CD4-positive, CD25-positive, alpha-beta regulatory T cell (primary cell): ENCODE results near the gene NTMT1. TPM values are rescaled to one million over a fixed set of nuclear protein-coding genes. Genes with fewer than 3 reads are reported as not detected.

ENCODE experiments used
- ATAC-seq, 2 donors: fragments of 150-1000 bp; cut with Tn5 transposase; one replicate each; pipeline ENCODE4 v1.10.0; 2021; ENCODE audit warnings: low read depth in 2 of 2, moderate number of reproducible peaks in 2 of 2, moderate library complexity in 1 of 2
- DNase-seq, 3 donors: peaks; one replicate each; pipeline versions ENCODE4 v3.0.0 to v3.0.0-alpha.2; 2012 to 2022; ENCODE audit warnings: mixed read lengths in 1 of 3
- H3K27ac ChIP-seq: one replicate; pipeline ENCODE4 v1.7.0; 2013; ENCODE audit warnings: mild to moderate bottlenecking, low read length; ENCODE audit not compliant: insufficient read depth, poor library complexity, severe bottlenecking
- H3K27me3 ChIP-seq: one replicate; pipeline ENCODE4 v1.7.0; 2013; ENCODE audit warnings: low read length; ENCODE audit not compliant: control insufficient read depth, insufficient read depth
- H3K36me3 ChIP-seq: one replicate; pipeline ENCODE4 v1.7.0; 2013; ENCODE audit warnings: mild to moderate bottlenecking, low read length, moderate library complexity; ENCODE audit not compliant: control insufficient read depth, insufficient read depth
- H3K4me1 ChIP-seq: 2 replicates; pipeline ENCODE4 v1.7.0; 2013; ENCODE audit warnings: mild to moderate bottlenecking, low read length; ENCODE audit not compliant: insufficient read depth, control insufficient read depth, poor library complexity, severe bottlenecking
- H3K4me3 ChIP-seq: one replicate; pipeline ENCODE4 v1.7.0; 2013; ENCODE audit warnings: low read depth, mild to moderate bottlenecking, low read length, moderate library complexity
- H3K9me3 ChIP-seq, 2 experiments: 1 replicate in 1 of 2; 2 replicates in 1 of 2; pipeline ENCODE4 v1.7.0; 2013; ENCODE audit warnings: low read length in 2 of 2, mild to moderate bottlenecking in 1 of 2, moderate library complexity in 1 of 2; ENCODE audit not compliant: control insufficient read depth in 2 of 2
- H3K27ac Mint-ChIP-seq, 3 donors: one replicate each; pipeline ENCODE4 v1.8.0; 2020 to 2022; ENCODE audit warnings: mild to moderate bottlenecking in 3 of 3, mixed read lengths in 3 of 3, moderate library complexity in 2 of 3
- H3K27me3 Mint-ChIP-seq: one replicate; pipeline ENCODE4 v1.8.0; 2022; ENCODE audit warnings: mild to moderate bottlenecking, mixed read lengths
- H3K36me3 Mint-ChIP-seq: one replicate; pipeline ENCODE4 v1.8.0; 2020; ENCODE audit warnings: mixed read lengths
- H3K4me1 Mint-ChIP-seq, 4 donors: one replicate each; pipeline ENCODE4 v1.8.0; 2020 to 2022; ENCODE audit warnings: mixed read lengths in 4 of 4, mild to moderate bottlenecking in 1 of 4
- H3K4me3 Mint-ChIP-seq, 4 donors: one replicate each; pipeline ENCODE4 v1.8.0; 2020 to 2022; ENCODE audit warnings: mild to moderate bottlenecking in 4 of 4, mixed read lengths in 4 of 4, moderate library complexity in 3 of 4
- H3K9me3 Mint-ChIP-seq, 7 donors: one replicate each; pipeline ENCODE4 v1.8.0; 2020 to 2022; ENCODE audit warnings: mixed read lengths in 7 of 7, mild to moderate bottlenecking in 3 of 7, moderate library complexity in 2 of 7
- polyA plus RNA-seq, 4 donors: library from polyadenylated mRNA; unstranded; fragments of 300-500 nt; fragmentation: Illumina TruSeq; gene quantifications; one replicate each; pipeline ENCODE4 v1.2.3, GENCODE V29; 2021
- total RNA-seq: library from RNA; stranded (reverse); gene quantifications from one replicate; pipeline ENCODE4 v1.2.3, GENCODE V29; 2022

The NTMT1 gene
- total and polyA plus RNA-seq, 5 donors from 2014 or later, result 37.4 to 56.7 (median 52.0) TPM

DNA sequence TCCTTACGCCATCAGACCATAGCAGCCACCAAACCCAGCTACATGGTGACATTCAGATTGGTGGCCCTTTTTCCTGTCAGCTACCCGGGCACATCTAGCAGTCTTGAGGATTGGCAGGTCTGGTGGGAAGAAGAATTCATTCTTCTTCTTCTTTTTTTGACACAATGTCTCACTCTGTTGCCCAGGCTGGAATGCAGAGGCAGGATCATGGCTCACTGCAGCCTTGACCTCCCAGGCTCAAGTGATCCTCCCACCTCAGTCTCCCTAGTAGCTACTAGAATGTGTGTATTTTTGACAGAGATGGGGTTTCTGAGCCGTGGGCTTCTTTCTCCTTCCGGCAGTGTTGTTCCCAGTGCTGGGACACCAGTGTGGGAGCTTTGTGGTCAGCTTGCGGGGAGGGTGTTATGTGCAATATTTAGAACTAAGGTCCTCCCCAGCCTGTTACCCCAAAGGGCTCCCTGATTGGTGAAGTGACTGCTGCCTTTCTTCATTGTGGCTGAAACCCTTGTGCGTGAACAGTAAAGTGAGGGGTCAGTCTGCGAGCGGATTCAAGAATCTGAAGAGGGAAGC, 3.4 kb downstream of the NTMT1 start:
- no peak for DNase-seq
- Mint-ChIP-seq H3K27ac (peak overlapping the region in 1 of 3 donors; percentile 20), H3K4me1 (peaks cover 18 to 68% (median 49%) of the 10 kb centered on the region in 4 donors), H3K27me3 (peaks cover 10% of the 10 kb centered on the region), H3K9me3 (no peaks in the 10 kb centered on the region), H3K4me3 (peak overlapping the region in 2 of 4 donors; percentile 46 to 91), H3K36me3 (peaks cover 4% of the 10 kb centered on the region)
- Histone ChIP-seq H3K9me3 (no peaks in the 10 kb centered on the region), H3K4me1 (peaks cover 42% of the 10 kb centered on the region), H3K27ac (no peak overlapping the region), H3K27me3 (no peaks in the 10 kb centered on the region), H3K36me3 (peaks cover 26% of the 10 kb centered on the region), H3K4me3 (no peak overlapping the region)
- no peak for ATAC-seq

- peak overlapping the region in 2 of 3 donors; percentile 68 to 80 for H3K27ac Mint-ChIP-seq
- no peaks in the 10 kb centered on the region for H3K9me3 Mint-ChIP-seq
- H3K4me1 ChIP-seq, result peaks cover 27% of the 10 kb centered on the region
- no peak overlapping the region for H3K4me3 ChIP-seq
- DNase-seq (no peak), ATAC-seq (no peak)
- H3K4me1 Mint-ChIP-seq, result peaks cover 12 to 57% (median 42%) of the 10 kb centered on the region in 4 donors
- H3K36me3 Mint-ChIP-seq, result peaks cover 4% of the 10 kb centered on the region
- H3K9me3 ChIP-seq, result no peaks in the 10 kb centered on the region
- H3K27me3 Mint-ChIP-seq, result peaks cover 6% of the 10 kb centered on the region
- H3K27me3 ChIP-seq, result no peaks in the 10 kb centered on the region
- peak overlapping the region in 1 of 4 donors; percentile 74 for H3K4me3 Mint-ChIP-seq
- H3K36me3 ChIP-seq, result peaks cover 41% of the 10 kb centered on the region
- H3K27ac ChIP-seq, result no peak overlapping the region
These were observed 5.2 kb downstream of the NTMT1 start for GRCh38 chr9:129630967-129631673.

- H3K27me3 Mint-ChIP-seq, result peaks cover 4% of the 10 kb centered on the region
- Histone ChIP-seq H3K4me1 (peaks cover 21% of the 10 kb centered on the region), H3K9me3 (no peaks in the 10 kb centered on the region), H3K36me3 (peaks cover 43% of the 10 kb centered on the region), H3K4me3 (no peak overlapping the region), H3K27ac (no peak overlapping the region), H3K27me3 (no peaks in the 10 kb centered on the region)
- H3K4me3 Mint-ChIP-seq, result peak overlapping the region in 2 of 4 donors; percentile 43 to 63
- no peak for DNase-seq
- ATAC-seq, result no peak
- peaks cover 12 to 56% (median 41%) of the 10 kb centered on the region in 4 donors for H3K4me1 Mint-ChIP-seq
- peak overlapping the region; percentile 68 to 81 (median 71) for H3K27ac Mint-ChIP-seq
- no peaks in the 10 kb centered on the region for H3K9me3 Mint-ChIP-seq
- H3K36me3 Mint-ChIP-seq, result peaks cover 4% of the 10 kb centered on the region
These were observed 5.7 kb downstream of the NTMT1 start for GRCh38 chr9:129631674-129632129.

GRCh38 chr9:129632460-129632859, 6.5 kb downstream of the NTMT1 start:
- H3K9me3 Mint-ChIP-seq, result no peaks in the 10 kb centered on the region
- H3K4me3 ChIP-seq, result no peak overlapping the region
- H3K27me3 Mint-ChIP-seq, result no peaks in the 10 kb centered on the region
- H3K36me3 Mint-ChIP-seq, result peaks cover 4% of the 10 kb centered on the region
- no peak overlapping the region for H3K4me3 Mint-ChIP-seq
- H3K4me1 Mint-ChIP-seq, result peaks cover 7 to 49% (median 33%) of the 10 kb centered on the region in 4 donors
- ATAC-seq, result no peak
- no peaks in the 10 kb centered on the region for H3K9me3 ChIP-seq
- peaks cover 14% of the 10 kb centered on the region for H3K4me1 ChIP-seq
- H3K27ac ChIP-seq, result no peak overlapping the region
- H3K36me3 ChIP-seq, result peaks cover 50% of the 10 kb centered on the region
- no peaks in the 10 kb centered on the region for H3K27me3 ChIP-seq
- H3K27ac Mint-ChIP-seq, result peak overlapping the region in 1 of 3 donors; percentile 32
- no peak for DNase-seq

DNA sequence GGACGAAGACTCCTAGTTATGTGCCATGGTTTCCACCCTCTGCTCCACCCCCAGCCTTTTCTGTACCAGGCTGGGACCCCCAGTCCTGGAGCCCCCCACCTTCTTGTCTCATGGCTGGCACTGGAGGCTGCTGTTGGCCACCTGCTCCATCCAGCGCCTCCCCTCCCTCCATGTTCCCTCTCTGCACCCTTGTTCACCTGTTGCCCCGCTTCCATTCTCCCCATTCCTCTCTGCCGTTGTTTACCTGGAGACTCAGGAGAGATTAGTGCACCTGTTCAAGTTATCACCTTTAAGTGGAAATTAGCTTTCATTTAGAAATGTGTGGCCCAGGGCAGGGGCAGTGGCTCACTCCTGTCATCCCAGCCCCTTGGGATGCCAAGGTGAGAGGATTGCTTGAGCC, 7.2 kb downstream of the NTMT1 start:
- no peak overlapping the region for H3K27ac ChIP-seq
- H3K27me3 ChIP-seq, result no peaks in the 10 kb centered on the region
- H3K9me3 ChIP-seq, result no peaks in the 10 kb centered on the region
- Mint-ChIP-seq H3K4me1 (peaks cover 7 to 47% (median 27%) of the 10 kb centered on the region in 4 donors), H3K27me3 (no peaks in the 10 kb centered on the region), H3K4me3 (no peak overlapping the region), H3K27ac (peak overlapping the region in 1 of 3 donors; percentile 69), H3K9me3 (no peaks in the 10 kb centered on the region), H3K36me3 (peaks cover 9% of the 10 kb centered on the region)
- H3K36me3 ChIP-seq, result peaks cover 58% of the 10 kb centered on the region
- no peak overlapping the region for H3K4me3 ChIP-seq
- peaks cover 6% of the 10 kb centered on the region for H3K4me1 ChIP-seq
- no peak for ATAC-seq
- DNase-seq, result no peak

DNA sequence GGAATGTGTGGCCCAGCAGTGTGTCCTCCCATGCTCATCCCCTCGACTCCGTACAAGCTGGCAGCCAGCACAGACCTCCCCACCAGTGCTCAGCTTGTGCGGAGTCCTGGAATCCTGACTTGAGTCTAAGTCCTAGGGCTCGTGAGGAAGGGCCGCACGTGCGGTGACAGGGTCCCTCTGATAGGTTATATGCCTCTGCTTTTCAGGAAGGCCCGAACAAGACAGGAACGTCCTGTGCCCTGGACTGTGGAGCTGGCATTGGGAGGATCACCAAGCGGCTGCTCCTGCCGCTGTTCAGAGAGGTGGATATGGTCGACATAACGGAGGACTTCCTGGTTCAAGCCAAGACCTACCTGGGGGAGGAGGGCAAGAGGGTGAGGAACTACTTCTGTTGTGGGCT, 7.9 kb downstream of the NTMT1 start:
- DNase-seq (no peak), ATAC-seq (no peak)
- Mint-ChIP-seq H3K9me3 (no peaks in the 10 kb centered on the region), H3K36me3 (peaks cover 12% of the 10 kb centered on the region), H3K4me3 (no peak overlapping the region), H3K27ac (no peak overlapping the region), H3K4me1 (peaks cover 7 to 43% (median 21%) of the 10 kb centered on the region in 4 donors), H3K27me3 (no peaks in the 10 kb centered on the region)
- H3K4me3 ChIP-seq, result no peak overlapping the region
- peaks cover 64% of the 10 kb centered on the region for H3K36me3 ChIP-seq
- no peaks in the 10 kb centered on the region for H3K27me3 ChIP-seq
- H3K9me3 ChIP-seq, result no peaks in the 10 kb centered on the region
- peaks cover 3% of the 10 kb centered on the region for H3K4me1 ChIP-seq
- no peak overlapping the region for H3K27ac ChIP-seq

GRCh38 chr9:129635099-129636065, 9.4 kb downstream of the NTMT1 start:
- no peak for ATAC-seq
- H3K27ac Mint-ChIP-seq, result peak overlapping the region in 1 of 3 donors; percentile 60
- no peak overlapping the region for H3K4me3 ChIP-seq
- H3K9me3 ChIP-seq, result no peaks in the 10 kb centered on the region
- H3K4me3 Mint-ChIP-seq, result peak overlapping the region in 1 of 4 donors; percentile 7
- H3K4me1 ChIP-seq, result peaks cover 12% of the 10 kb centered on the region
- H3K27me3 ChIP-seq, result no peaks in the 10 kb centered on the region
- H3K27ac ChIP-seq, result no peak overlapping the region
- H3K4me1 Mint-ChIP-seq, result peaks cover 0 to 33% (median 12%) of the 10 kb centered on the region in 4 donors
- peaks cover 12% of the 10 kb centered on the region for H3K36me3 Mint-ChIP-seq
- H3K27me3 Mint-ChIP-seq, result no peaks in the 10 kb centered on the region
- no peaks in the 10 kb centered on the region for H3K9me3 Mint-ChIP-seq
- peaks cover 68% of the 10 kb centered on the region for H3K36me3 ChIP-seq
- no peak for DNase-seq
